GM12891 (cell line): Measurements from ENCODE around the gene ULBP3.

Experiments used
- PAX5 ChIP-seq: IDR thresholded peaks from 2 replicates; pipeline ENCODE4 v1.6.1; 2011; ENCODE audit warnings: low read length, moderate library complexity, mild to moderate bottlenecking; ENCODE audit not compliant: insufficient read depth, severe bottlenecking
- POLR2A ChIP-seq: IDR thresholded peaks from 2 replicates; pipeline ENCODE4 v1.6.1; 2011; ENCODE audit warnings: low read depth, low read length, control low read depth
- POLR2AphosphoS5 ChIP-seq: IDR thresholded peaks from 2 replicates; pipeline ENCODE4 v1.6.1; 2011; ENCODE audit warnings: low read depth, low read length, control low read depth
- POU2F2 ChIP-seq: IDR thresholded peaks from 2 replicates; pipeline ENCODE4 v1.6.1; 2011; ENCODE audit warnings: low read depth, mild to moderate bottlenecking, control low read depth, low read length, moderate library complexity
- SPI1 ChIP-seq: IDR thresholded peaks from 2 replicates; pipeline ENCODE4 v1.6.1; 2011; ENCODE audit warnings: low read depth, low read length, control low read depth
- TAF1 ChIP-seq: IDR thresholded peaks from 2 replicates; pipeline ENCODE4 v1.6.1; 2011; ENCODE audit warnings: low read depth, low read length, control low read depth

DNA sequence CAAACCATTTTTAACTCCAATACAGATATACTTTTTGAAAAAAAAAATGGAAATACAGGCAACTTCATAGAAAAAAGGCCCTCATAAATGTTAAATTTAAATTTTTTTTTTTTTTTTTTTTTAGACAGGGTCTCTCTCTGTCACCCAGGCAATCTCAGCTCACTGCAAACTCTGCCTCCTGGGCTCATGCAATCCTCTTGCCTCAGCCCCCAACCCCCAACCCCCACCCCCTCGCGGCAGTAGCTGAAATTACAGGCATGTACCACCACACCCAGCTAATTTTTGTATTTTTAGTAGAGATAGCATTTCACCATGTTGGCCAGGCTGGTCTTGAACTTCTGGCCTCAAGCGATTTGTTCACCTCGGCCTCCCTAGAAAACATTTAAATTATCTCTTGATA lies 12.8 kb upstream of the ULBP3 start:
- no peak for TF ChIP-seq POLR2AphosphoS5
- TF ChIP-seq POLR2A, result no peak
- TF ChIP-seq TAF1, result no peak
- TF ChIP-seq SPI1, result no peak
- TF ChIP-seq PAX5, result no peak
- no peak for TF ChIP-seq POU2F2
